LNCaP clone FGC (cell line): Measurements from ENCODE around the gene PNLIPRP3.

Source experiments
- DNase-seq: peaks from one replicate; pipeline ENCODE4 v3.0.0-alpha.2; 2011; ENCODE audit warnings: low read depth
- H3K4me3 ChIP-seq: 2 replicates; pipeline ENCODE4 v1.5.1; 2011; ENCODE audit warnings: mild to moderate bottlenecking, low read depth, low read length, control low read depth
- TF ChIP-seq, protein P1 (sequence below): IDR thresholded peaks from 2 replicates; pipeline ENCODE4 v1.5.1; 2012; ENCODE audit warnings: mild to moderate bottlenecking; ENCODE audit not compliant: control insufficient read depth, insufficient read depth; ENCODE audit errors: extremely low read depth

Gene PNLIPRP3

DNA sequence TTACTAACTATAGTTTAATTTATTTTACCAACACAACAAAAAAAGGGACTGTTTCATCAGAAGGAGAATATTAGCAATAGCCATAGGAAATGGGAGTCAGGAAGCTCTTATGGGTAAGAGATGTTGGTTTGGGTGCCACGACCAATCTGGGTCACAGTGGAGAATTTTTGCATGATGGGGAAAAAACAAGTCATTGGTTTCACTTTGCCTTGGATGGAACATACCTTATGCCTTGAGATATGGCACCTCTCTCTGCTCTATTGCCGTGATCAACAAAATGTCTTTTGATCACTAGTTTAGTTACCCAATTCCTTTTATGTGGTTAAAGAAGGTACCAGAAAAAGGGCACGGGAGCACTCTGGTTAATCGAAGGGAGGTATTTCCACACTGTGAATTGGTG lies 48.2 kb downstream of the PNLIPRP3 start:
- H3K4me3 ChIP-seq, result no peak overlapping the region
- no peak for DNase-seq
- TF ChIP-seq, protein P1, sequence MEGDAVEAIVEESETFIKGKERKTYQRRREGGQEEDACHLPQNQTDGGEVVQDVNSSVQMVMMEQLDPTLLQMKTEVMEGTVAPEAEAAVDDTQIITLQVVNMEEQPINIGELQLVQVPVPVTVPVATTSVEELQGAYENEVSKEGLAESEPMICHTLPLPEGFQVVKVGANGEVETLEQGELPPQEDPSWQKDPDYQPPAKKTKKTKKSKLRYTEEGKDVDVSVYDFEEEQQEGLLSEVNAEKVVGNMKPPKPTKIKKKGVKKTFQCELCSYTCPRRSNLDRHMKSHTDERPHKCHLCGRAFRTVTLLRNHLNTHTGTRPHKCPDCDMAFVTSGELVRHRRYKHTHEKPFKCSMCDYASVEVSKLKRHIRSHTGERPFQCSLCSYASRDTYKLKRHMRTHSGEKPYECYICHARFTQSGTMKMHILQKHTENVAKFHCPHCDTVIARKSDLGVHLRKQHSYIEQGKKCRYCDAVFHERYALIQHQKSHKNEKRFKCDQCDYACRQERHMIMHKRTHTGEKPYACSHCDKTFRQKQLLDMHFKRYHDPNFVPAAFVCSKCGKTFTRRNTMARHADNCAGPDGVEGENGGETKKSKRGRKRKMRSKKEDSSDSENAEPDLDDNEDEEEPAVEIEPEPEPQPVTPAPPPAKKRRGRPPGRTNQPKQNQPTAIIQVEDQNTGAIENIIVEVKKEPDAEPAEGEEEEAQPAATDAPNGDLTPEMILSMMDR, result no peak

DNA sequence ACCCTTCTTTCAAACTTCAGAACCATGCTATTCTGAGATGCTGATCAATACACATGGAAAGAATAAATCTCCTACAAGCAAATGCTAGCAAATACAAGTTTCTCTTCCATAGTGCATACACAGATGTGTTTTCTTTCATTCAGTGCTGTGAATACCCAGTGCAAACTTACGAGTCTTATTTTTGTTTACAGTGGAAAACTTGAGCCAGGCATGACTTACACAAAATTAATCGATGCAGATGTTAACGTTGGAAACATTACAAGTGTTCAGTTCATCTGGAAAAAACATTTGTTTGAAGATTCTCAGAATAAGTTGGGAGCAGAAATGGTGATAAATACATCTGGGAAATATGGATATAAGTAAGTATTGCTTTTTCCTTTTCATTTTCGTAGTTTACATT lies 48.8 kb downstream of the PNLIPRP3 start:
- TF ChIP-seq, protein P1, result no peak
- no peak for DNase-seq
- H3K4me3 ChIP-seq, result no peak overlapping the region

DNA sequence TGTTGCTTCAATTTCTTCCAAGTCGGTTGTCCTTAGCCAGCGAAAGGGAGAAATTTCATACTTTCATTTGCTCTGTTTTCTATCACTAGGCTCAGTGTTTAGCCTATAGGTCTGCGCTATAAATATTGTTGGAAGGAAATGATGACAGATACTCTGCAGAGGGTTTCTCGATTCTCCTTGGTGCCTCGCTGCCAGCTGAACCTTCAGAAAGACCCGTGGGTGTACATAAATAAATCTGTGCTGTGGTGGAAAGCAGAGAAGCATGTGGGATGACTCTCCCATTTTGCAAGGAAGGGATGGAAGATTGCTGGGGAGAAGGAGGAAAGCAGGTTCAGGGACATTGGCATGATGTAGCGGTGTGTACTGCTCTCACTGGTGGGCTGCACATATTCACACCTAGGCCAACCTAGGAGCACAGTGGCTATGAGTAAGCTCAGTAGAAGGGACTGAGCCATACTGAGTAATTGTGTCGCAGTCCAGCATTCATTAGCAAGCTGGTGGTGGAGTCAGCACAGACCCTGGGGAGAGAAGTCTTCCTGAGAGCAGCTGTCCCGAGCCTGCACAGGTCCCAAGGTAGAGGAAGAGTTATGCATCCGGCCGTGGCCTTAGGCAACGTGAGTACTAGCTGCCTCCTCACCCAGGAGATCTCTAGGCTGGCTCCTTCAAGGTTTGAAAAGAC lies 50.5 kb downstream of the PNLIPRP3 start:
- H3K4me3 ChIP-seq, result no peak overlapping the region
- DNase-seq, result no peak
- TF ChIP-seq, protein P1, result no peak

DNA sequence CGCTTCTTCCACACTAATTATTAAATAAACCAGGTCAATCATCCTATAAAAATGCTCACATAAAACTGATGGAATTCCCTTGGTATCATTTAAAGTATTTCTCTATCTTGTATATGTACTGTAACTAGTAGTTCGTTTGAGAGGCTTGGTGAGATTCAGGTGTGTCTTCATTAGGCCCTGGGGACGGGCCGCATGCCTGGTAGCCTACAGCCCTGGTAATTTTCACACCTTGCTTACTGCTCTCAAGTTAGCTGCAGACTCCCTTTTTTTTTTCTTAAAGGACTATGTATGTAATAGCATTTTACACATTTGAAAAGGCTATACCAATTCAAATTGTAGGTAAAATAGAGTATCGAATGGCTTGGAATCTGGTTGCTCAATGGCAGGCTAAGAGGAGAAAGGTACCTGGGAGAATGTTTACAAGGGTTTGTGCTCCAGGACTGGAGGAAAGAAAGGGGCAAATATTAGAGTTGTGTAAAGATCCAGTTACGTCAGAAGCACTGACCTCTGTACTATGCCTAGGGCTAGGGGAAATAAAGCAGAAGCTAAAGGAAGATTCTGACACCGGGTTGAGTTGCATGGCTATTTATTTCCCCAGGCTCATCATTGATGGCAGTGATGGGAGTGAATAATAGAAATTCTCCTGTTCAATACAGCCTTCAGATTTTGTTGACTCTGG lies 59.3 kb downstream of the PNLIPRP3 start:
- TF ChIP-seq, protein P1, result no peak
- DNase-seq, result no peak

DNA sequence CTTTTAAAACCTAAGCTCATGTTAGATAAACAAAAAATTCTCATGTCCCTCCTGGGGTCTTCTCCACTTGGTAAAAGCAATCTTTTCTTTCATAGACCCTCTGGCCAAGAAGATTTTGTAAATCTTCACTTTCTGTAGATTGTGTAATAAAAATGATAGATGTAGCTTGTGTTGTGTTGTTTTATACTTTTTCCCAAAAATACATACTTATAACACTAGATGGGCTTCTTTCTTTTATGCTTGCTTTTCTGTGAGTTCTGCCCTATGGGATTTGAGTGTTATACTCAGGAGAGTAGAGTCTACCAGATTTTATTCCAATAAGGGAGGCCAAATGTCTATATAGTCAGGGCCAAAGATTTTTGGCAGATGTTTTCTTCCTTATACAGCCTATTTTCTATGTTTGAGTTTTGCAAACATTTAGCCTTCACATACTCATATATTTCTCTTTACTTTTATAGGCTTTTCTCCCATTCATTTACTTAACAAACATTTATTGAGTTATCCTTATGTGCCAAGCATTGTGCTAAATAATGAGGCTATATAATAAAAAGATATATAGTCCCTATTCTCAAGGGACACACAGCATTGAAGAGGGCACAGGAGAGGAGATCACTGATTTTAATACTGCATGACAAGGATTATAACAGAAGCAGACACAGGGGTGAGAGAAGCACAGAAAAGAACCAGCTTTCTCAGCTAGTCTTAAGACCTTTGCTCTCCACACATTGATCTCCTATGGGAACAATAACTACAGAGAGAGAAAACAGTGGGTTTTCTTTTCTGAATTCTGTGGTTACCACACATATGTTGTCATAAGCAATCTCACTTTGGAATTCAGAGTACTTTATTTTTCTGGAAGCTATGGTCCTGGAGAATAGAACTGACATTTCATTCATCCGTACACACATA lies 60.1 kb downstream of the PNLIPRP3 start:
- TF ChIP-seq, protein P1, result no peak
- no peak for DNase-seq
- H3K4me3 ChIP-seq, result no peak overlapping the region

More for the DNA sequence above, 59.3 kb downstream of the PNLIPRP3 start:
- H3K4me3 ChIP-seq, result no peak overlapping the region

DNA sequence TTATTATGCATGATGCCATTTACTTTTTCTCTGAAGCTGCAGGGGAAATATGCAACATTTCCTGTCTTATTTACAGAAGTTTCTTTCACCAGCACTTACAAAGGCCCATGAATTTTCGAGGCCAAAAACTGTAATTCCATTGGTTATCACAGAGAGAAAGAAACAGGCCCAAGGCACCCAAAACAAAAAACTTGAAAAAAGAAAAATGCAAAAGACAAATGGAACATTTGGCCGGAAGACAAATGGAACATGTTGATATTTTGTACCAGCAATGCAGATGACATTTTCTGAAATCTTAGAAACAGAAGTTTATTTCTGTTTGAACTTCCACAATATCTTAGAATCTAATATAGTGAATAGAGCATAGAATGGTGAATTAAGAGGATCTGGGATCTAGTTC lies 61.8 kb downstream of the PNLIPRP3 start:
- DNase-seq, result no peak
- TF ChIP-seq, protein P1, result no peak
- H3K4me3 ChIP-seq, result no peak overlapping the region
